GM13977 (cell line): ENCODE data around the gene KCNQ4.
A peak's percentile ranks its signal among the peaks of the same experiment; 100 is the strongest.

Experiments
- DNase-seq: peaks from one replicate; pipeline ENCODE4 v3.0.0; 2012; ENCODE audit warnings: low spot score
- in situ Hi-C: fragments of 300-500 bp; cut with MboI; formaldehyde crosslinking; loops from one replicate; pipeline ENCODE4 v1.12.0; 2022; ENCODE audit warnings: low sequenced_read_pairs, low pct_unique_long_range_greater_than_20kb, mixed read lengths, inconsistent platforms; ENCODE audit not compliant: unreplicated experiment
- TF ChIP-seq, protein P1 (sequence below): IDR thresholded peaks from 2 replicates; pipeline ENCODE4 v1.5.1; 2012; ENCODE audit warnings: mild to moderate bottlenecking, control low read depth; ENCODE audit not compliant: insufficient read depth; ENCODE audit errors: extremely low read depth, missing control alignments

The KCNQ4 gene

DNA sequence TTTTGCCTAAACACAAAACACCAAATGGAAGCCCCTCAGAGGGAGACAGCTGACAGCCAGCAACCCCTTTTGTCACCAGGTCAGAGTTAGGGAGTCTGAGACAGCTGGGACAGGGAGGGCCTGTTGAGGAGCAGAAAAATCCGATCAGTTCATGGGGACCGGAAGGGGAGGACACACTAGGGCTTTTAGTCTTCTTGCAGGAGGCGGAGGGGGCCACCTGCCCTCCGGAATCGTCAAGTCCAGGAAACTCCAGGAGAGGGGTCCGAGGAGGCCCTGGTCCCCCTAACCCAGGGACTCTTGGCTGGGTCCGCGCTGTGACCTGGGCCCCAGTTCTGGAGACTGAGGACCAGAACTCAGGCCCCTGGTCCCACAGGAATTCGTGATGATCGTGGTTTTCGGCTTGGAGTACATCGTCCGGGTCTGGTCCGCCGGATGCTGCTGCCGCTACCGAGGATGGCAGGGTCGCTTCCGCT lies 34.2 kb downstream of the KCNQ4 start:
- in situ Hi-C loops, result no loop called here
- TF ChIP-seq, protein P1, sequence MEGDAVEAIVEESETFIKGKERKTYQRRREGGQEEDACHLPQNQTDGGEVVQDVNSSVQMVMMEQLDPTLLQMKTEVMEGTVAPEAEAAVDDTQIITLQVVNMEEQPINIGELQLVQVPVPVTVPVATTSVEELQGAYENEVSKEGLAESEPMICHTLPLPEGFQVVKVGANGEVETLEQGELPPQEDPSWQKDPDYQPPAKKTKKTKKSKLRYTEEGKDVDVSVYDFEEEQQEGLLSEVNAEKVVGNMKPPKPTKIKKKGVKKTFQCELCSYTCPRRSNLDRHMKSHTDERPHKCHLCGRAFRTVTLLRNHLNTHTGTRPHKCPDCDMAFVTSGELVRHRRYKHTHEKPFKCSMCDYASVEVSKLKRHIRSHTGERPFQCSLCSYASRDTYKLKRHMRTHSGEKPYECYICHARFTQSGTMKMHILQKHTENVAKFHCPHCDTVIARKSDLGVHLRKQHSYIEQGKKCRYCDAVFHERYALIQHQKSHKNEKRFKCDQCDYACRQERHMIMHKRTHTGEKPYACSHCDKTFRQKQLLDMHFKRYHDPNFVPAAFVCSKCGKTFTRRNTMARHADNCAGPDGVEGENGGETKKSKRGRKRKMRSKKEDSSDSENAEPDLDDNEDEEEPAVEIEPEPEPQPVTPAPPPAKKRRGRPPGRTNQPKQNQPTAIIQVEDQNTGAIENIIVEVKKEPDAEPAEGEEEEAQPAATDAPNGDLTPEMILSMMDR, result no peak
- DNase-seq, result no peak

DNA sequence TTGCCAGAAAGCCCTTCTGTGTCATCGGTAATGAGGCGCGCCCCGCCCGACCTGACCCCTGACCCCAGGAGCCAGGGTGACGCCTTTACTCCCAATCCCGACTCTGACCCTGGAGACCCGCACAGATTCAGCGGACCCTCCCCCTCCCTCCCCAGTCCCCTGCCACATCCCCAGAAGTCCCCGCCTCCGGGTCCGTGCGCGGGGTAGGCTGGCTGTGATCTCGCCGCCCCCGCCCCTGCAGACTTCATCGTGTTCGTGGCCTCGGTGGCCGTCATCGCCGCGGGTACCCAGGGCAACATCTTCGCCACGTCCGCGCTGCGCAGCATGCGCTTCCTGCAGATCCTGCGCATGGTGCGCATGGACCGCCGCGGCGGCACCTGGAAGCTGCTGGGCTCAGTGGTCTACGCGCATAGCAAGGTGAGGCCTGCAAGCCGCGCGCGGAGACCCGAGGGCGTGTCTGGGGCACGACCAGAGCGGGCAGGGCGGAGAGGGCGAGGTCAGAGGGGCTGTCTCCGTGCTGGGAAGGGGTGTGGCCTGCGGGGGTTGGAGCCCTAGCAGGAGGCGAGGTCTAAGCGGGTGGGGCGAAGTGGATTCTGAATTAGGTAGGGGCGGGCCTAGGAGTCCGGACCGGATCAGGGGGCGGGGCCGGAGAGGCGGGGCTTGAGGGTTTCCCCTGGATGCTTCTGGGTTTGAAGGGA lies 34.8 kb downstream of the KCNQ4 start:
- TF ChIP-seq, protein P1, result no peak
- DNase-seq, result peak; percentile 88
- in situ Hi-C loops, result no loop called here

DNA sequence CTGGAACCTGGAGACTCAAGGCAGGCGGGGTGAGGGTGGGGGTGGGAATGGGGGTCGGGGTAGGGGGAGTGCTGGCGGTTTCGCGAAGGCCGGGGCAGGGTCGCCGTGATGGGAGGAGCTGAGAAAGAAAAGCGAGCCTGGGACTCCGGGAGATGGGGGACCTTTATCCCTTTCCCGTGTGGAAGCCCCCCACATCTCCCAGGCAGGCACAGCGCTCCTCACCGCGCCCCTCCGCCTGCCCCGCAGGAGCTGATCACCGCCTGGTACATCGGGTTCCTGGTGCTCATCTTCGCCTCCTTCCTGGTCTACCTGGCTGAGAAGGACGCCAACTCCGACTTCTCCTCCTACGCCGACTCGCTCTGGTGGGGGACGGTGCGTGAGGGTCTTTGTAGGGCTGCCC lies 35.5 kb downstream of the KCNQ4 start:
- in situ Hi-C loops, result no loop called here
- TF ChIP-seq, protein P1, result no peak
- no peak for DNase-seq

DNA sequence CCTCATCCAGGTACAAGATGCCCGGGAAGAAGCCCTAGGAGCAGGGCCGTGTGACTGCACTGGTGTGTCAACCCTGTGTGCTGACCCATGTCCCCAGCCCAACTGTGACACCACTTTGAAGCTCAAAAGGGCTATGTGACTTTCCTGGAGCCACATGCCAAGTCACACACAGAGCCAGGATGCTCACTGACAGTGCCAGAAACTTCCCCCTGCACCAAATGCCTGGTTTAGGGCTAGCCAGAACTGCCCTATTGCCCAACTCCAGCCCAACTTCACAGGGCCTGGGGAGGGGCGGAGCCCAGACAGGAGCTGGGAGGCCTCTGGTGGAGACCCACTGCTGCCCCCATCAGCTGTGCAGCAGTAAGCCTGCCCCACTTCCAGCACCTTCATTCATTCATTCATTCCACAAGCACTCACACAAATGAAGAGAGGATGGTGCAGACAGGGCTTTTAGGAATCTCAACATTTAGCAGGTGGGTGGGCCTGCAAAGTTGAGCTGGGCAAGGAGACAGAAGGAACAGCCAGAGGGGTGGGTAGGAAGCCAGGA lies 36.7 kb downstream of the KCNQ4 start:
- in situ Hi-C loops, result no loop called here
- DNase-seq, result no peak
- TF ChIP-seq, protein P1, result no peak

DNA sequence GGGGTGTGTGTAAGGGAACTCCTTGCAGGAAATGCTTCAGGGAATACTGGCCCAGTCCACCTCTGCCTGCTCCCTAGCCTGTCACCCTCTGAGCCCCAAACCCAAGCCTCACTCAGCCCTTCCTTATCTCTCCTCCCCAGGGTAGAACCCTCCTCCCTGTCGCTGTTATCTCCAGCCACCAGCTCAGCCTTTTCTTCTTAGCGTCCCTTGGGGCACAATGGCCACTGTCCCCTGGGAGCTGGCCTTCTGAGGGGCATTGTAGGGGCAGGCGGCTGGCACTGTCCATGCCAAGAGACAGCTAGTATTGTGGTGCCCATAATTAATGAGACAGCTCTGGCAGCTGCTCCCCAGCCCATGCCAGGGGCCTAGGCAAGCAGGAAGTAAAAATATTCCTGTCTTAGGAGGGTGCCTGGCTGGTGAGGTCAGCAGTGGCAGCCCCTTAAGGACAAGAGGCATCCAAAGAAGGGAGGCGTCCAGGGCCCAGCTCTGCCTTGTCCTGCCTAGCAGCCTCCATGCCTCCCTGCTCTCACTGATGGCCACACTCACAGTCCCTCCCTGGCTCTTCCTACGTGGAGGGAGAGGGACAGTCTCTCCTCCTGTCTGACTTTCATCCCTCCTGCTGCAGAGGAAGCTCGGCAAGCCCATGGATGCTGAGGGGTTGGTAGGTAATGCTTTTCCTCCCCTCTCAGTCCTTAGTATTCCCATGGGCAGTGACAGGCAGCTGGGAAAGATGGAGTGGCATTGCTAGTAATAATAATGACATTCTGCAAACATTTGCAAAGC lies 37.5 kb downstream of the KCNQ4 start:
- TF ChIP-seq, protein P1, result no peak
- no peak for DNase-seq

DNA sequence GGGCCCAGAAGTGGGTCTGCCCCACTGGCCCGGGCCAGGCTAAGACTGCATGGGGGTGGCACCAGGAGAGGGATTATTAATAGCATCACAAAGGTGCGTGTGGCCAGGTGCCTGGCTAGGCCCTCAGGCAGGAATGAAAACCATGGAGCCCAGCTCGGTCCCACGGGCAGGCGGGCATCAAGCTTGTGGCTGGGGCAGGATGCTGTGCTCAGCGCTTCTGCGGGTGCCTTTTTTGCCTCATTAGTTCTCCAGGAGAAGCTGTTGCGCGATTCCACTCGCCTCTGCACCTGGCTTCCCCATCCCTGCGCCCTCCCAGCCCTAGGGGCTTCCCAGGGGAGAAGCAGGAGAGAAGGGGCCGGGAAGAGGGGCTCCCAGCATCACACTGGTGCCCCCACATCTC lies 39.3 kb downstream of the KCNQ4 start:
- TF ChIP-seq, protein P1, result no peak
- in situ Hi-C loops, result no loop called here
- no peak for DNase-seq

More for the DNA sequence above, 37.5 kb downstream of the KCNQ4 start:
- in situ Hi-C loops, result no loop called here
